Mucosa of descending colon (tissue), 3 donors: ENCODE results near the gene CEP126. TPM values are rescaled to one million over a fixed set of nuclear protein-coding genes. Genes with fewer than 3 reads are reported as not detected.

Experiments used
- ATAC-seq: fragments of 200-7000 bp; cut with Tn5 transposase; one replicate; pipeline ENCODE4 v1.9.1; 2020; ENCODE audit warnings: mild to moderate bottlenecking, moderate library complexity
- DNase-seq, 3 donors: peaks; one replicate each; pipeline ENCODE4 v3.0.0-alpha.2; 2020
- H3K36me3 ChIP-seq: fragments of 200-600 bp; one replicate; pipeline ENCODE4 v1.8.0; 2021; ENCODE audit warnings: low read depth, mild to moderate bottlenecking
- H3K4me1 ChIP-seq: fragments of 200-600 bp; one replicate; pipeline ENCODE4 v1.8.0; 2021; ENCODE audit warnings: low read depth, mild to moderate bottlenecking
- H3K4me3 ChIP-seq: fragments of 200-600 bp; one replicate; pipeline ENCODE4 v1.8.0; 2021; ENCODE audit warnings: mild to moderate bottlenecking
- H3K9me3 ChIP-seq: fragments of 200-600 bp; one replicate; pipeline ENCODE4 v1.8.0; 2021; ENCODE audit warnings: mild to moderate bottlenecking
- intact Hi-C, 2 donors: fragments of 100-400 bp; cut with DNase I in 1 of 2; cut with micrococcal nuclease in 1 of 2; formaldehyde crosslinking; loops; one replicate each; pipeline versions ENCODE4 v1.11.0 to v1.11.1; 2022; cut with DNase I, micrococcal nuclease
- total RNA-seq, 3 donors: library from RNA; stranded (reverse); fragmentation: NEBNext Ultra II Directional in 2 of 3; extraction: Animal tissue kit (Norgen Biotek cat#: 25700) in 2 of 3; gene quantifications; one replicate each; pipeline versions ENCODE4 v1.2.1 to v1.2.4, GENCODE V29; 2021 to 2023
- TF ChIP-seq, protein P1 (sequence below): fragments of 200-600 bp; IDR thresholded peaks from one replicate; pipeline ENCODE4 v1.8.0; 2022; ENCODE audit warnings: antibody characterized with exemption, mild to moderate bottlenecking
- donor health status: DM: no; HTN: no; CAD: no; lungs with moderate emphysema.
- donor health status: DM: no; HTN: no; CAD: no.
- donor health status: DM: no; HTN: yes; CAD: no.

CEP126 gene
- total RNA-seq, 3 donors from 2014 or later = 3.7 to 7.4 (median 4.1) TPM

DNA sequence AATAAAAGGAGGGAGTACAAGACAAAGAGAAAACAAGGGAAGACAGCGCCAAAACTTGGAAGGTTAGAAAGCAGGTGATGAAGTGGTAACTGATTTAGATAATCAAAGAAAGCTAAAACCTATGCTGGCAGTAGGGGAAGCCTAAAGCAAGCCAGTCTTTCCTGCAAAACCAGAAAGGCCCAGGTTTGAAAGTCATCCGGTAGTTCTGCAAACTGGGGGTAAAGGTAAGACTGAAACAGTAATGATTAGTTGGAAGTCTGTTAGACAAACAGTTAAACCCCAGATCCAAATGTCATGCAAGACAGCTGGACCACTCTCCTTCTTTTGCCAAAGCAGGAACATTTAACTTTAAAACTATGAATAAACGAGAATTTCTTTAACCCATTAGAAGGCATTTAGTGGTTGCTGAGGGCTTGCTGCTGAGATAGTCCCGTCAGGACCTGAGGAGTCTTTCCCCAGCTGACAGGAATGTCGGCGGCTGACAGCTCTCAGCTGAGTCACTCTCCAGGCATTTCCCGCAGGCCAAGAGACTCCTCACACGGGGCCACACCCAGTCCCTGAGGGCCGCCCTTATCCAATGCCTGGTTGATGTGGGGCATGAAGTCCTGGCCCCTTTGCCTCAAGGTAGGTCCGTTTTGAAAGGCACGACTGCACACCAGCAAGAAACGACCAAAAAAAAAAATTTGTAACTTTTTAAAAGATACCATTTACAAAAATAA is 96.1 kb downstream of the CEP126 start:
- no peaks in the 10 kb centered on the region for H3K36me3 ChIP-seq
- DNase-seq = peak; percentile 71 to 75 (median 72)
- TF ChIP-seq, protein P1, sequence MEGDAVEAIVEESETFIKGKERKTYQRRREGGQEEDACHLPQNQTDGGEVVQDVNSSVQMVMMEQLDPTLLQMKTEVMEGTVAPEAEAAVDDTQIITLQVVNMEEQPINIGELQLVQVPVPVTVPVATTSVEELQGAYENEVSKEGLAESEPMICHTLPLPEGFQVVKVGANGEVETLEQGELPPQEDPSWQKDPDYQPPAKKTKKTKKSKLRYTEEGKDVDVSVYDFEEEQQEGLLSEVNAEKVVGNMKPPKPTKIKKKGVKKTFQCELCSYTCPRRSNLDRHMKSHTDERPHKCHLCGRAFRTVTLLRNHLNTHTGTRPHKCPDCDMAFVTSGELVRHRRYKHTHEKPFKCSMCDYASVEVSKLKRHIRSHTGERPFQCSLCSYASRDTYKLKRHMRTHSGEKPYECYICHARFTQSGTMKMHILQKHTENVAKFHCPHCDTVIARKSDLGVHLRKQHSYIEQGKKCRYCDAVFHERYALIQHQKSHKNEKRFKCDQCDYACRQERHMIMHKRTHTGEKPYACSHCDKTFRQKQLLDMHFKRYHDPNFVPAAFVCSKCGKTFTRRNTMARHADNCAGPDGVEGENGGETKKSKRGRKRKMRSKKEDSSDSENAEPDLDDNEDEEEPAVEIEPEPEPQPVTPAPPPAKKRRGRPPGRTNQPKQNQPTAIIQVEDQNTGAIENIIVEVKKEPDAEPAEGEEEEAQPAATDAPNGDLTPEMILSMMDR = no peak
- no peak overlapping the region for H3K4me3 ChIP-seq
- ATAC-seq = peak; percentile 86
- H3K9me3 ChIP-seq = no peaks in the 10 kb centered on the region
- intact Hi-C loops = loop anchor here in 1 of 2 donors (5.0 kb wide), 1 partner anchor 149 kb away; no protein-coding TSS in a partner anchor
- peaks cover 5% of the 10 kb centered on the region for H3K4me1 ChIP-seq

DNA sequence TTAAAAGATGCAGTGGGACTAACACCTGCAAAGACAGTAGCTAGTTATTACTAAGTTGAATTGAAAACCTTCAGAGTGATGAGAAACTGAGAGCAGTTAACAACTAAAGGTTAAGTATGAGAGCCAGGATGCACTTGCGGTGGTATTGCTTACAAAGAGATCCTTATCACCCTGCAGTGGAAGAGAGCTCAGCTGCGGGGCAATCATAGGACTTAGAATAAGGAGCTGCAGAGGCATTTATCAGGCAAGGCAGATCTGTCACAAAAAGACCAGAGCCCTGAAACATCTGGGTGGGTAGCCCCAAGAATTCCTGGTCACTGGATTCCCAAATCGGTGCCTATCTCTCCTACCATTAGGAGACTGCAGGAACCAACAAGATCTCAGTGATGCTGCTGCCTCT is 98.1 kb downstream of the CEP126 start:
- no peaks in the 10 kb centered on the region for H3K9me3 ChIP-seq
- no peak for DNase-seq
- no peak overlapping the region for H3K4me3 ChIP-seq
- TF ChIP-seq, protein P1 = no peak
- ATAC-seq = no peak
- H3K36me3 ChIP-seq = no peaks in the 10 kb centered on the region
- intact Hi-C loops = loop anchor here in 1 of 2 donors (5.0 kb wide), 1 partner anchor 151 kb away; no protein-coding TSS in a partner anchor
- no peaks in the 10 kb centered on the region for H3K4me1 ChIP-seq

DNA sequence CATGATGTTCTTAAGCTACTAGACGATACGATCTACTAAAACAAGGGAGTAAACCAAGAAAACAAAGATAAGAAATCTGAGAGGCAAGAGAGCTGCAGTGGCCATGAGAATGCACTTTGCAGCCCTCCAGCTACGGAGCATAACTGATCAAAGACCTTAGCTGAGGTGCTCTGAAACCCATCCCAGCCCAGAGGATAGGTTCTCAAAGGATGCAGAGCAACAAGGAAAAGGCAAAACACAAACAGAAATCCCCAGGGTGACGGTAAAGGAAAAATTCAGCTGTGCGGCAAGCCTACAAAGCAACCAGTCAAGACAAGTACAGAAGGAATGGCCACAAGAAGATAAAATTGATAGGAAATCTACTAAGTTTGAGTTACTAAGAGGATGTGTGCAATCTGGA is 99.9 kb downstream of the CEP126 start:
- DNase-seq (no peak), ATAC-seq (no peak)
- H3K36me3 ChIP-seq = no peaks in the 10 kb centered on the region
- intact Hi-C loops = loop anchor here in 1 of 2 donors (5.0 kb wide), 1 partner anchor 152 kb away; no protein-coding TSS in a partner anchor
- H3K4me1 ChIP-seq = no peaks in the 10 kb centered on the region
- no peak overlapping the region for H3K4me3 ChIP-seq
- no peaks in the 10 kb centered on the region for H3K9me3 ChIP-seq
- TF ChIP-seq, protein P1 = no peak

DNA sequence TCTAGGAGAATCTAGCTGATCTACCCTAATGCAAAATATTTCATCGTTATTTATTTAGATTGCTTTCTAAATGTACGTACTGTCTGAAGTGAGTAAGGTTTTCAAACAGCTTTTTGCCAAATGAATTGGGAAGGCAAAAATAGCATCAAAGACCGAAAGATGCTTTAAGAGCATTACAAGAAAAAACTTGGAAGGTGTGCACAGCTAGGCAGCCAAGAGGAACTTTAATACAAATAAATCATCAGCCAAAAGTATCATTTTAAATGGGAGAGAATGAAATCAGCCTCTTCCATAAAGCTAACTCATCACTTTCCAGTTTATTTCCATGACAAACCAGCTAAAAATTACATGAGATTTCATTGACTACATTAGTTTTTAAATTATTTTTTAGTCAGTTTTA is 102.2 kb downstream of the CEP126 start:
- Histone ChIP-seq H3K9me3 (no peaks in the 10 kb centered on the region), H3K4me1 (no peaks in the 10 kb centered on the region), H3K4me3 (no peak overlapping the region), H3K36me3 (no peaks in the 10 kb centered on the region)
- ATAC-seq (no peak), DNase-seq (no peak)
- intact Hi-C loops = no loop called here
- TF ChIP-seq, protein P1 = no peak

DNA sequence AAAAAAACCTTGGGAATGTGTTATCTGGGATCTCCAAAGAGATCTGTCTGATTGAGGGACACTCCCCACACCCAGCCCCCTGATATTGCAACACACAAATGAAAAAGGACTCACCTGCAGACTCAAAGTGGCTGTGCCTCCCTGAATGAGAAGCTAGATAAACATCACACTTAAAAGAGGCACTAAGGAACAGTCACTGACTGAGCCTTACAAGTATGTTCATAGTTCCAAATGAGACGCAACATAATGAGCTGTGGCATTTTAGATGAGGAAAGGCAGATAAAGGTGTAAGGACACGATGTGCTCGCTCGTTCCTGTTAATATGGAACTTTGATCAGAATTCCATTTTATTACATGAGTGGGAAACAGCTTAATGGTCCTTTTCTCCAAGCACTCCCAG is 111.4 kb downstream of the CEP126 start:
- Histone ChIP-seq H3K4me1 (peaks cover 10% of the 10 kb centered on the region), H3K9me3 (no peaks in the 10 kb centered on the region), H3K36me3 (no peaks in the 10 kb centered on the region), H3K4me3 (no peak overlapping the region)
- intact Hi-C loops = no loop called here
- no peak for DNase-seq
- TF ChIP-seq, protein P1 = no peak
- peak; percentile 85 for ATAC-seq
